DND-41 (cell line): ENCODE data around the gene LAPTM5.

Source experiments
- ATAC-seq: fragments of 200-7000 bp; cut with Tn5 transposase; 3 replicates; pipeline ENCODE4 v1.9.1; 2021; ENCODE audit warnings: low read depth; ENCODE audit not compliant: insufficient read depth
- DNase-seq: peaks from one replicate; pipeline ENCODE4 v3.0.0-alpha.2; 2020
- H2AFZ ChIP-seq: 2 replicates; pipeline ENCODE4 v1.6.0; 2012; ENCODE audit warnings: low read depth, low read length
- H3K27ac ChIP-seq: 2 replicates; pipeline ENCODE4 v1.5.1; 2012; ENCODE audit warnings: low read length, inconsistent platforms
- H3K27me3 ChIP-seq: fragments of 200-600 bp; sonication (generic); 2 replicates; pipeline ENCODE4 v1.6.0; 2012; ENCODE audit warnings: low read length, mild to moderate bottlenecking, inconsistent platforms; ENCODE audit not compliant: insufficient read depth, poor library complexity
- H3K36me3 ChIP-seq: 2 replicates; pipeline ENCODE4 v1.5.1; 2012; ENCODE audit warnings: low read length, inconsistent platforms; ENCODE audit not compliant: insufficient read depth
- H3K4me1 ChIP-seq: 2 replicates; pipeline ENCODE4 v1.5.1; 2012; ENCODE audit warnings: mild to moderate bottlenecking, low read length; ENCODE audit not compliant: insufficient read depth
- H3K4me2 ChIP-seq: 2 replicates; pipeline ENCODE4 v1.6.0; 2012; ENCODE audit warnings: mild to moderate bottlenecking, moderate library complexity, low read length, inconsistent platforms; ENCODE audit not compliant: insufficient read depth
- H3K4me3 ChIP-seq, 2 experiments: fragments of 200-600 bp in 1 of 2; shearing (Covaris generic) in 1 of 2; 2 replicates each; pipeline ENCODE4 v1.5.1; 2012 to 2016; ENCODE audit warnings: inconsistent platforms in 2 of 2, low read length in 2 of 2, mild to moderate bottlenecking in 2 of 2, low read depth in 1 of 2, moderate library complexity in 1 of 2
- H3K79me2 ChIP-seq: 2 replicates; pipeline ENCODE4 v1.6.0; 2012; ENCODE audit warnings: low read length, inconsistent platforms; ENCODE audit not compliant: insufficient read depth
- H3K9ac ChIP-seq: 2 replicates; pipeline ENCODE4 v1.6.0; 2012; ENCODE audit warnings: low read depth, mild to moderate bottlenecking, inconsistent platforms, low read length, moderate library complexity
- H3K9me3 ChIP-seq: 2 replicates; pipeline ENCODE4 v1.5.1; 2012; ENCODE audit warnings: low read length, moderate library complexity, mild to moderate bottlenecking, inconsistent platforms; ENCODE audit not compliant: insufficient read depth, severe bottlenecking
- H4K20me1 ChIP-seq: 2 replicates; pipeline ENCODE4 v1.6.0; 2012; ENCODE audit warnings: low read length; ENCODE audit not compliant: insufficient read depth
- CTCF ChIP-seq: IDR thresholded peaks from 2 replicates; pipeline ENCODE4 v1.5.1; 2012; ENCODE audit warnings: borderline replicate concordance, low read length, moderate library complexity, mild to moderate bottlenecking; ENCODE audit not compliant: poor library complexity, severe bottlenecking; ENCODE audit errors: extremely low read depth
- EZH2 ChIP-seq: IDR thresholded peaks from 3 replicates; pipeline ENCODE4 v1.6.1; 2012; ENCODE audit warnings: borderline replicate concordance, low read depth, mild to moderate bottlenecking, moderate library complexity, low read length, inconsistent platforms; ENCODE audit not compliant: severe bottlenecking

LAPTM5 gene

DNA sequence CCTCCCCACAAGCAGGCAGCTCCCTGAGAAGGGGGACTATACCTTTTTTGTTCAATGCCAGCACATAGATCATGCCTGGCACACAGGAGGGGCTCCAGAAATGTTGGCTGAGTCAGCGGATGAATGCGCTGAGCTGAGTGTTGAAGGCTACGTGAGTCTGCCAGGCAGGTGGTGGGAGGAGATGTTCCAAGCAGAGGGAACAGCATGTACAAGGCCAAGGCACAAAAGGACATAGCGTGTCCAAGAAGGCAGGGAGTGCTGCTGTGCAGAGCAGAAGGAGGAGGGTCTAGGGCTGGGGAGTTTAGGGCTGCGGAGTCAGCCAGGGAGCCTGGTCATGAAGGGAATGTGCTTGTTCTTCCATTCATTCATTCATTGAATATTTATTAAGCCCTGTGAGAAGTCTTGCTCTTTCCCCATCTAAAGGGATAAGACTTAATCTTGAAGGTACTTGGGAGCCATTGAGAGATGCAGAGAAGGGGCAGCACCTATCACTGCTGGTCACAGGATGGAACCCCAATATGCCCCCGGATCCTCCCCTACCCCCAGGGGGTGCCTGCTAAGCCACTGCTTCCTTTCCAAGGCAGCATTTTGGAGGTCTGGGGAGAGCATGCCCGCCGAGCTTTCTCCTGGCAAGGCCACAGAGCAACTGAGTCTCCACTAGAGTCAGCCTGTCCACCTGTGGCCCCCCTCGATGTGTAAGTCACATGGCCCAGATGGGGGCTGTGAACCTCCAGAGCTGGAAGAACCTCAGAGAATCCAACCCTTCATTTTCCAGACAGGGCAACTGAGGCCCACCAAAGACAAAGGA lies 31.2 kb upstream of the LAPTM5 start:
- H3K9me3 ChIP-seq, result no peaks in the 10 kb centered on the region
- no peak overlapping the region for H3K4me2 ChIP-seq
- no peak for ATAC-seq
- H4K20me1 ChIP-seq, result no peaks in the 10 kb centered on the region
- no peak overlapping the region for H3K9ac ChIP-seq
- H3K36me3 ChIP-seq, result no peaks in the 10 kb centered on the region
- H2AFZ ChIP-seq, result no peak overlapping the region
- no peaks in the 10 kb centered on the region for H3K79me2 ChIP-seq
- no peak for DNase-seq
- H3K27me3 ChIP-seq, result peaks cover 3% of the 10 kb centered on the region
- no peak overlapping the region for H3K4me3 ChIP-seq
- peaks cover 10% of the 10 kb centered on the region for H3K4me1 ChIP-seq
- TF ChIP-seq CTCF (no peak), EZH2 (no peak)
- no peak overlapping the region for H3K27ac ChIP-seq

- TF ChIP-seq EZH2 (no peak), CTCF (no peak)
- Histone ChIP-seq H3K4me3 (no peak overlapping the region), H3K27me3 (peaks cover 3% of the 10 kb centered on the region), H3K27ac (no peak overlapping the region), H3K4me2 (no peak overlapping the region), H3K4me1 (peaks cover 10% of the 10 kb centered on the region), H4K20me1 (no peaks in the 10 kb centered on the region), H3K79me2 (no peaks in the 10 kb centered on the region), H3K9ac (no peak overlapping the region), H3K36me3 (no peaks in the 10 kb centered on the region), H3K9me3 (no peaks in the 10 kb centered on the region), H2AFZ (no peak overlapping the region)
- DNase-seq (no peak), ATAC-seq (no peak)
Measured at GRCh38 chr1:30787856-30788495, 30.4 kb upstream of the LAPTM5 start.

DNA sequence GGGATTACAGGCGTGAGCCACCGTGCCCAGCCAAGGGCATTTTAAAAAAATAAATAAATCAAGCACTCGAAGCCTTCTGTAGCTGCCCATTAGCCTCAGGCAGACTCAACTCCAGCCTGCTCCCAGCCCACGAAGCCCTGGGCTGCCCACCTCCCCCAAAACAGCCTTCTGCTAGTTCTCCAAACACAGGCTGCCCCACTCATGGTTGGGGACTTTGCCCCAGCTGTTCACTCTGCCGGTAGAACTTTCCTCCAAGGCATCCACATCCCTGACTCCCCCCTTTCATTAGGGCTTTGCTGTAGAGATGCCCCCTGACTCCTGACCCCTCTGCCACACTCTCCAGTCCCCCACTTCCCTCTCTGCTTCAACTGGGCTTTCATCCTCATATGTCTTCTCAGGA lies 29.7 kb upstream of the LAPTM5 start:
- Histone ChIP-seq H3K27me3 (peaks cover 3% of the 10 kb centered on the region), H3K4me3 (no peak overlapping the region), H3K79me2 (no peaks in the 10 kb centered on the region), H3K9ac (no peak overlapping the region), H3K4me2 (no peak overlapping the region), H2AFZ (no peak overlapping the region), H4K20me1 (no peaks in the 10 kb centered on the region), H3K4me1 (peaks cover 16% of the 10 kb centered on the region), H3K36me3 (no peaks in the 10 kb centered on the region), H3K9me3 (no peaks in the 10 kb centered on the region), H3K27ac (no peak overlapping the region)
- ATAC-seq (no peak), DNase-seq (no peak)
- TF ChIP-seq EZH2, result no peak
- TF ChIP-seq CTCF, result no peak
